Naive thymus-derived CD4-positive, alpha-beta T cell (primary cell): ENCODE measurements around the gene NTRK3. TPM values are rescaled to one million over a fixed set of nuclear protein-coding genes. Genes with fewer than 3 reads are reported as not detected.

ENCODE experiments used
- ATAC-seq: fragments of 150-1000 bp; cut with Tn5 transposase; 2 replicates; pipeline ENCODE4 v1.10.0; 2021; ENCODE audit warnings: mild to moderate bottlenecking, moderate library complexity
- CTCF ChIA-PET: fragments of 350-600 bp; sonication (Branson Sonifier 250); formaldehyde crosslinking; loops from one replicate; lab custom pipeline; 2021; ENCODE audit warnings: antibody characterized with exemption; lab: Charles Lee
- POLR2A ChIA-PET: fragments of 350-600 bp; sonication (Branson Sonifier 250); formaldehyde crosslinking; loops from one replicate; lab custom pipeline; 2021; ENCODE audit warnings: antibody characterized with exemption, inconsistent platforms; lab: Charles Lee
- DNase-seq, 9 donors: peaks; one replicate each; pipeline versions ENCODE4 v3.0.0 to v3.0.0-alpha.2; 2020 to 2022; ENCODE audit warnings: mixed read lengths in 1 of 9
- H3K27ac ChIP-seq: one replicate; pipeline ENCODE4 v1.7.0; 2013; ENCODE audit warnings: mild to moderate bottlenecking, low read depth, low read length, moderate library complexity
- H3K27me3 ChIP-seq, 2 donors: one replicate each; pipeline ENCODE4 v1.7.0; 2013; ENCODE audit warnings: low read length in 2 of 2, mild to moderate bottlenecking in 2 of 2, moderate library complexity in 2 of 2; ENCODE audit not compliant: control insufficient read depth in 2 of 2, insufficient read depth in 2 of 2
- H3K36me3 ChIP-seq, 3 experiments: 1 replicate in 2 of 3; 2 replicates in 1 of 3; pipeline ENCODE4 v1.7.0; 2013; ENCODE audit warnings: low read length in 3 of 3, mild to moderate bottlenecking in 3 of 3, moderate library complexity in 1 of 3; ENCODE audit not compliant: insufficient read depth in 3 of 3, control insufficient read depth in 2 of 3
- H3K4me1 ChIP-seq, 2 donors: one replicate each; pipeline ENCODE4 v1.7.0; 2013; ENCODE audit warnings: low read length in 2 of 2, mild to moderate bottlenecking in 2 of 2, moderate library complexity in 1 of 2; ENCODE audit not compliant: control insufficient read depth in 2 of 2, insufficient read depth in 2 of 2
- H3K4me3 ChIP-seq: 2 replicates; pipeline ENCODE4 v1.7.0; 2013; ENCODE audit warnings: mild to moderate bottlenecking, low read length
- H3K9me3 ChIP-seq, 3 experiments: 1 replicate in 2 of 3; 2 replicates in 1 of 3; pipeline ENCODE4 v1.7.0; 2013; ENCODE audit warnings: low read length in 3 of 3; ENCODE audit not compliant: control insufficient read depth in 2 of 3
- H3K27ac Mint-ChIP-seq, 9 donors: one replicate each; pipeline ENCODE4 v1.8.0; 2020 to 2022; ENCODE audit warnings: mixed read lengths in 9 of 9, mild to moderate bottlenecking in 8 of 9, moderate library complexity in 5 of 9, inconsistent platforms in 2 of 9
- H3K27me3 Mint-ChIP-seq, 5 donors: one replicate each; pipeline ENCODE4 v1.8.0; 2021 to 2022; ENCODE audit warnings: mixed read lengths in 5 of 5, mild to moderate bottlenecking in 1 of 5
- H3K36me3 Mint-ChIP-seq, 5 donors: one replicate each; pipeline ENCODE4 v1.8.0; 2020 to 2022; ENCODE audit warnings: mixed read lengths in 5 of 5, mild to moderate bottlenecking in 3 of 5, inconsistent platforms in 1 of 5
- H3K4me1 Mint-ChIP-seq, 7 donors: one replicate each; pipeline ENCODE4 v1.8.0; 2020 to 2022; ENCODE audit warnings: mixed read lengths in 7 of 7, mild to moderate bottlenecking in 3 of 7, inconsistent platforms in 1 of 7
- H3K4me3 Mint-ChIP-seq, 10 donors: one replicate each; pipeline ENCODE4 v1.8.0; 2020 to 2022; ENCODE audit warnings: mild to moderate bottlenecking in 10 of 10, mixed read lengths in 10 of 10, moderate library complexity in 6 of 10, inconsistent platforms in 2 of 10
- H3K9me3 Mint-ChIP-seq, 11 donors: one replicate each; pipeline ENCODE4 v1.8.0; 2020 to 2022; ENCODE audit warnings: mixed read lengths in 11 of 11, mild to moderate bottlenecking in 4 of 11, inconsistent platforms in 1 of 11, moderate library complexity in 1 of 11
- intact Hi-C, 2 donors: fragments of 100-400 bp; cut with micrococcal nuclease; formaldehyde crosslinking; loops; one replicate each; pipeline ENCODE4 v1.15.1; 2023
- polyA plus RNA-seq, 2 donors: library from polyadenylated mRNA; unstranded; fragments of 300-500 nt; fragmentation: Illumina TruSeq; gene quantifications; one replicate each; pipeline ENCODE4 v1.2.3, GENCODE V29; 2021
- total RNA-seq, 6 experiments: library from RNA in 5 of 6; stranded (reverse) in 5 of 6; gene quantifications; 1 replicate in 5 of 6; 2 replicates in 1 of 6; pipeline ENCODE4 v1.2.3 and lab custom pipeline; 2021 to 2026

The NTRK3 gene
- total and polyA plus RNA-seq, 7 experiments from 2014 or later, result 0.05 to 0.78 TPM; not detected in 5

DNA sequence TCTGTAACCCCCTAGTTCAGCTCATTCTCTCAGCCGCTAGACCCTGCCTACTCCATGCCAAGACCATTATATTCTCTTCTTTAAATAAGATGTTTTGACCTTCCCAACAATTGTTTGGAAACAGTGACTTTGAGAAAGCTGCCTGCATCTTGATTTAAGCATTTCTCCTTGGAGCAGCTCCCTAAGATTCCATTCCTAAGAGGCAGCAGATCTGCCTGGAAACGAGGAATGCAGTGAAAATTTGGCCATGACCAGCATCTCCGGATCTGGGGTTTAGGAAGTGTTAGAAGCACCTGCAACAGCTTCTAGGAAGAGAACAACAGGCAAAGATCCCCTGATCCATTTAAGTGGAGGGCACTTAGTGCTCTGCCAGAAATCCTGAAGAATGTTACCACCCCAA is 235.7 kb downstream of the NTRK3 start:
- Mint-ChIP-seq H3K4me3 (no peak overlapping the region), H3K36me3 (no peaks in the 10 kb centered on the region), H3K27ac (no peak overlapping the region), H3K9me3 (peaks cover 0 to 3% (median 0%) of the 10 kb centered on the region in 11 donors), H3K27me3 (peaks cover 0 to 17% (median 12%) of the 10 kb centered on the region in 5 donors), H3K4me1 (no peaks in the 10 kb centered on the region)
- Histone ChIP-seq H3K9me3 (no peaks in the 10 kb centered on the region), H3K27ac (no peak overlapping the region), H3K27me3 (no peaks in the 10 kb centered on the region), H3K4me3 (no peak overlapping the region), H3K4me1 (no peaks in the 10 kb centered on the region), H3K36me3 (no peaks in the 10 kb centered on the region)
- ATAC-seq, result no peak
- ChIA-PET POLR2A (no interaction called here), CTCF (no interaction called here)
- intact Hi-C loops, result no loop called here
- DNase-seq, result no peak

DNA sequence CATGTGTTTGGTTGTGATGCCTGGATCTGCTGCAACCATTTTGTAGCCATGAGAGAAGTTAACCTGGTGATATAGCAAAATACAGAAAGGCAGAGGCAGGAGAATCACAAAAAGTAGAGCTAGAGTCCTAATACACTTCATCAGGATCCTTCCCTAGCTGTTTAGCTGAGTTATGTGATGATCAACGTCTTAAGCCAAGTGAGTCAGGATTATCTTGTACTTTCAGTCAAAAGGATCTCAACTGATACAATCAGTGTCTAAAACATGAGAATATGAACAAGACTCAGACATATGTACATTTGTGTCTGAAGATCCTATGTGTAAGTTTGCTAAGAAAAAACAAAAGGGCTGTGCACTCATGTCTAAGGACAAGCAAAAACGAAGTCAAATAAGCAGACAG is 236.9 kb downstream of the NTRK3 start:
- no peaks in the 10 kb centered on the region for H3K4me1 Mint-ChIP-seq
- intact Hi-C loops, result no loop called here
- ChIA-PET POLR2A (no interaction called here), CTCF (no interaction called here)
- H3K4me3 ChIP-seq, result no peak overlapping the region
- no peaks in the 10 kb centered on the region for H3K9me3 ChIP-seq
- no peak overlapping the region for H3K27ac ChIP-seq
- H3K9me3 Mint-ChIP-seq, result peaks cover 0 to 3% (median 0%) of the 10 kb centered on the region in 11 donors
- no peaks in the 10 kb centered on the region for H3K36me3 Mint-ChIP-seq
- no peaks in the 10 kb centered on the region for H3K36me3 ChIP-seq
- H3K4me1 ChIP-seq, result no peaks in the 10 kb centered on the region
- no peaks in the 10 kb centered on the region for H3K27me3 ChIP-seq
- ATAC-seq (no peak), DNase-seq (no peak)
- no peak overlapping the region for H3K4me3 Mint-ChIP-seq
- peaks cover 3 to 23% (median 12%) of the 10 kb centered on the region in 5 donors for H3K27me3 Mint-ChIP-seq
- no peak overlapping the region for H3K27ac Mint-ChIP-seq

DNA sequence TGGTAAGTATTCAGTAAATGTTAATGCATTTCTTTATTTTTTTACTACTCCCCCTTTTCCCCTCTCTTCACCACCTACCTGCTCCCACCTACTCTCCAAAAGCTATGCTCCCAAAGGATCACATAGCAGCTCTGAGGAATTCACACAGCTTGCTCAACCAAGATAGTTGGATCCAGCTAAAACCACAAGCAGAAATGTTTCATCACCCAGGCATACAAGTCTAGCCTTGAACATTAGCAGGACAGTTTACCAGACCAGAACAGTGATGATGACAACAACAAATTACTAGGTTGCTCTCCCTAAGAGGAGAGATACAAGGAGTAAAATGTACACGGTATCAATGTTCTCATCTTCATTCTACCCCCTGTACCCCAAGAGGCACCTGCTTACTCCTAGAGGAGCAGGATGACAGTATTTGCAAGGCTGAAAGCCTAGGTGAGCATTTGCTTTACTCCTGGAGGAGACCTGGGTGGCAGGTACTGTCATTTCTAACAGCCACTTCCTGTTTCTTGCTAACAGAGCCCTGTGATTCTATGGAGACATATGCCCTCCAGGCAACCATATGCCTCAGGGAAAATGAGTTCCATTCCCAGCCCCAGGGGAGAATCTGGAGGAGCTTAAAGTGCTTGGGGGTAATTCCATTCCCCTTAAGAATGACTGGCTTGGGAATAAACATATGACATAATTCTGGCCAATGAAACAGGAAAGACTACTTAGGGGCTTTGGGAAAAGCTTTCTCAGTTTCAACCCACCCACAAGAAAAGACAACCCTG is 237.5 kb downstream of the NTRK3 start:
- H3K27ac ChIP-seq, result no peak overlapping the region
- H3K36me3 Mint-ChIP-seq, result no peaks in the 10 kb centered on the region
- no peak overlapping the region for H3K27ac Mint-ChIP-seq
- intact Hi-C loops, result no loop called here
- H3K4me1 Mint-ChIP-seq, result no peaks in the 10 kb centered on the region
- CTCF ChIA-PET, result no interaction called here
- H3K9me3 Mint-ChIP-seq, result peaks cover 0 to 2% (median 0%) of the 10 kb centered on the region in 11 donors
- H3K27me3 Mint-ChIP-seq, result peaks cover 3 to 19% (median 12%) of the 10 kb centered on the region in 5 donors
- POLR2A ChIA-PET, result no interaction called here
- DNase-seq (no peak), ATAC-seq (no peak)
- H3K4me3 Mint-ChIP-seq, result no peak overlapping the region
- no peaks in the 10 kb centered on the region for H3K36me3 ChIP-seq
- H3K9me3 ChIP-seq, result no peaks in the 10 kb centered on the region
- no peak overlapping the region for H3K4me3 ChIP-seq
- no peaks in the 10 kb centered on the region for H3K27me3 ChIP-seq
- no peaks in the 10 kb centered on the region for H3K4me1 ChIP-seq

DNA sequence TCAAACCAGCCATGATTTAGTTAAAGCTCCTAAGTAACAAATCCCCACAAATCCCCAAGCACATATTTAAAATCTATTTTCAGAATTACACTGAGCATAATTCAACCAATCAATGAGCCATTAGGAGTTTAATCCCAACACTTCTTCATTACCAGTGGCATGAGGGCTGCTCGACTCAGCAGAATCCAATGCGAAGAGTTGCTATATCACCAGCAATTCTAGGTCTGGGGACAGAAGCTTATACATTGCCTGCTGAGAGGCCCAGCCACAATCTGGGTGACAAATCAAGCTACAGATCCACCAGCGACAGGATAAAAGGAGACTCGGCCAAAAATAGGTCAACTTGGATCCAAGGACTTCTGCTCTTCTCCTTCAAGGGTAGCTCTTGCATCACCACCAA is 238.8 kb downstream of the NTRK3 start:
- Histone ChIP-seq H3K27me3 (no peaks in the 10 kb centered on the region), H3K27ac (no peak overlapping the region), H3K36me3 (no peaks in the 10 kb centered on the region), H3K4me3 (no peak overlapping the region), H3K9me3 (no peaks in the 10 kb centered on the region), H3K4me1 (no peaks in the 10 kb centered on the region)
- Mint-ChIP-seq H3K27ac (no peak overlapping the region), H3K27me3 (peaks cover 3 to 18% (median 12%) of the 10 kb centered on the region in 5 donors), H3K9me3 (peaks cover 0 to 2% (median 0%) of the 10 kb centered on the region in 11 donors), H3K4me1 (no peaks in the 10 kb centered on the region), H3K36me3 (no peaks in the 10 kb centered on the region), H3K4me3 (no peak overlapping the region)
- ChIA-PET POLR2A (no interaction called here), CTCF (no interaction called here)
- intact Hi-C loops, result no loop called here
- ATAC-seq (no peak), DNase-seq (no peak)

DNA sequence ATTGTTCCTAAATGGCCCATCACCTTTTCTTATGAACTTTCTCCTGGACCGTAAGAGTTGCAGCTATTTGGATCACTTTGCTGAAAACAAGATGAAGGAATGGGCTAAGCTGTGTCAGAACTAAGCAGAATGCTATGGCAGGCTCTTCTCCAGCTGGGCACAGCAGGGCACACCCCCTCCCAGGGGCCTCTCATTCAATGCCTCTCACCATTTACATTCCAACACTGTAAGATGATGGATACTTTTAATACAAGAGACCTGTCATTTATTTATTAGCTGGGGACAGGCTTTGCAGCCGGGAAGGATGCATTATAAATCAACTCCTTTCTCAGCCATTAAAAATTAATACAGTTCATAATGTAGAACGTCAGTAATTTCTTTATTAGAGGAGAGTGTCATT is 240.1 kb downstream of the NTRK3 start:
- ChIA-PET POLR2A (no interaction called here), CTCF (no interaction called here)
- H3K36me3 Mint-ChIP-seq, result no peaks in the 10 kb centered on the region
- H3K27me3 Mint-ChIP-seq, result peaks cover 3 to 17% (median 5%) of the 10 kb centered on the region in 5 donors
- Histone ChIP-seq H3K9me3 (no peaks in the 10 kb centered on the region), H3K4me3 (no peak overlapping the region), H3K27ac (no peak overlapping the region), H3K36me3 (no peaks in the 10 kb centered on the region), H3K4me1 (no peaks in the 10 kb centered on the region), H3K27me3 (no peaks in the 10 kb centered on the region)
- H3K4me1 Mint-ChIP-seq, result no peaks in the 10 kb centered on the region
- no peaks in the 10 kb centered on the region for H3K9me3 Mint-ChIP-seq
- no peak overlapping the region for H3K27ac Mint-ChIP-seq
- no peak for DNase-seq
- intact Hi-C loops, result no loop called here
- no peak overlapping the region for H3K4me3 Mint-ChIP-seq
- ATAC-seq, result no peak

DNA sequence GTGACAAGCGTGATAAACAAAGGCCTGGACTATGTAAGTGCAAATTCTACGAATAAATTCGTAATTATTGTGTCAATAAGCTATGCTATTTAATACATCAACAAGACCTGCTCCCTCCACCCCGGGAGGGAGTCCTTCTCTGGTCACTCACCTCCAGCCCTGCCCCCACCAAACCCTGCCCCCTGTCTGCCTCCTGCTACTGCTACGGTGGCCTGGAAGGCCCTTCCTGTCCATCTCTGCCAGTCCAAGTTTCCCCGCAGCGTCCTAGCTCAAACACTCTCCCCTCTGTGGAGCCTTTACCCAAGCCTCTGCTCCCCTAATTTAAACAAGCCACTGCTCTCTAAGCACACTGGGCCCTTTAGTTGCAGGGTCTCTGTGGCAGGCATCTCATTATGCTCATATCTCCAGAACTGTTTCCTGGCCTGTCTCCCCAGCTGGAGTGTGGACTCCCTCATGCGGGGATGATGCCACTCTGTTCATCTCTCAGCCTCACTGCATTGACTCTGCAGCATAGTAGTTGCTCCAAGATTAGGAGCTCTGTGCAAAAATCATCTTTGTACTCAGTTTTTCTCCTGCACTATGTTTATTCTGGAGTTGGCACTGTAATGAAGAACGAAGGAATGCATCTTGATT is 241.2 kb downstream of the NTRK3 start:
- ChIA-PET POLR2A (no interaction called here), CTCF (no interaction called here)
- Mint-ChIP-seq H3K4me1 (no peaks in the 10 kb centered on the region), H3K27ac (no peak overlapping the region), H3K27me3 (peaks cover 3 to 9% (median 5%) of the 10 kb centered on the region in 5 donors), H3K4me3 (no peak overlapping the region), H3K9me3 (no peaks in the 10 kb centered on the region), H3K36me3 (no peaks in the 10 kb centered on the region)
- ATAC-seq, result no peak
- H3K27me3 ChIP-seq, result no peaks in the 10 kb centered on the region
- no peaks in the 10 kb centered on the region for H3K4me1 ChIP-seq
- no peak overlapping the region for H3K4me3 ChIP-seq
- no peak for DNase-seq
- intact Hi-C loops, result no loop called here
- no peaks in the 10 kb centered on the region for H3K36me3 ChIP-seq
- H3K9me3 ChIP-seq, result no peaks in the 10 kb centered on the region
- H3K27ac ChIP-seq, result no peak overlapping the region
